Suprapubic skin (tissue), 4 donors: ENCODE results near the gene SENP7. TPM values are rescaled to one million over a fixed set of nuclear protein-coding genes. Genes with fewer than 3 reads are reported as not detected.

ENCODE experiments used
- DNase-seq, 2 donors: peaks; one replicate each; pipeline ENCODE4 v3.0.0-alpha.2; 2019; ENCODE audit warnings: low spot score in 2 of 2
- H3K27ac ChIP-seq: fragments of 200-600 bp; sonication (generic); one replicate; pipeline ENCODE4 v1.5.1; 2019
- H3K27me3 ChIP-seq: fragments of 200-600 bp; sonication (generic); one replicate; pipeline ENCODE4 v1.5.1; 2019
- H3K36me3 ChIP-seq: fragments of 200-600 bp; sonication (generic); one replicate; pipeline ENCODE4 v1.5.1; 2019
- H3K4me1 ChIP-seq: fragments of 200-600 bp; sonication (generic); one replicate; pipeline ENCODE4 v1.5.1; 2019
- H3K4me3 ChIP-seq: fragments of 200-600 bp; sonication (generic); one replicate; pipeline ENCODE4 v1.5.1; 2019; ENCODE audit warnings: mild to moderate bottlenecking
- H3K9me3 ChIP-seq: fragments of 200-600 bp; sonication (generic); one replicate; pipeline ENCODE4 v1.5.1; 2019
- EP300 ChIP-seq: sonication (generic); formaldehyde crosslinking; IDR thresholded peaks from one replicate; pipeline ENCODE4 v1.6.1; 2017; ENCODE audit warnings: antibody characterized with exemption
- POLR2A ChIP-seq, 2 donors: fragments of 450-650 bp; IDR thresholded peaks; one replicate each; pipeline ENCODE4 v1.6.1; 2017; ENCODE audit warnings: antibody characterized with exemption in 2 of 2, mild to moderate bottlenecking in 2 of 2, moderate library complexity in 2 of 2
- POLR2AphosphoS5 ChIP-seq, 3 donors: sonication (generic); formaldehyde crosslinking; IDR thresholded peaks; one replicate each; pipeline ENCODE4 v1.6.1; 2017; ENCODE audit warnings: antibody characterized with exemption in 3 of 3
- total RNA-seq, 4 donors: library from RNA; depleted of rRNA; stranded (reverse); fragments of >200 nt; gene quantifications; one replicate each; pipeline ENCODE4 v1.1.0, GENCODE V29; 2016
- TF ChIP-seq, protein P1 (sequence below), 2 donors: fragments of 200-600 bp in 1 of 2; fragments of 450-650 bp in 1 of 2; sonication (generic) in 1 of 2; IDR thresholded peaks; one replicate each; pipeline ENCODE4 v1.5.1; 2016 to 2019; ENCODE audit warnings: antibody characterized with exemption in 2 of 2, mild to moderate bottlenecking in 1 of 2, moderate library complexity in 1 of 2

Gene SENP7
- total RNA-seq, 4 donors from 2014 or later, result 13.3 to 39.4 (median 15.8) TPM

DNA sequence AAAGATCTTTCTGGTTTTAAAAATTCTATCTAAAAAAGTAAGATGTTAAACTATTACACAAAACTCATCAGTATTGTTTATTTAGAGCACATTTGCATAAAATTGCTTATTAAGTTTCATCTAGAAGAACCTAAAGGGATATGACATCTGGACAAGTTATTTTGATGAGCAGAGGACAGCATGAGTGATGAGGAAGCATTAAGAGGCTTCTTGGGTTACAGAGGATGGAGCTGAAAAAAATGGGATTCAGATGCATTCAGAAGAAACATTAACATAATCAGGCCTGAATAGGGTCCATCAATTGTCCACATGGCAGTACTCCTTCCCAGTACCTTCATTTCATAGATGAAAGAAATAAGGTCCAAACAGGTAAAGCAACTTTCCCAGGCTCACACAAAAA, 234.3 kb downstream of the SENP7 start:
- no peaks in the 10 kb centered on the region for H3K9me3 ChIP-seq
- TF ChIP-seq POLR2AphosphoS5 (IDR thresholded peaks at IDR 0.05) (no peak), EP300 (no peak), POLR2A (IDR thresholded peaks at IDR 0.05) (no peak)
- TF ChIP-seq, protein P1, sequence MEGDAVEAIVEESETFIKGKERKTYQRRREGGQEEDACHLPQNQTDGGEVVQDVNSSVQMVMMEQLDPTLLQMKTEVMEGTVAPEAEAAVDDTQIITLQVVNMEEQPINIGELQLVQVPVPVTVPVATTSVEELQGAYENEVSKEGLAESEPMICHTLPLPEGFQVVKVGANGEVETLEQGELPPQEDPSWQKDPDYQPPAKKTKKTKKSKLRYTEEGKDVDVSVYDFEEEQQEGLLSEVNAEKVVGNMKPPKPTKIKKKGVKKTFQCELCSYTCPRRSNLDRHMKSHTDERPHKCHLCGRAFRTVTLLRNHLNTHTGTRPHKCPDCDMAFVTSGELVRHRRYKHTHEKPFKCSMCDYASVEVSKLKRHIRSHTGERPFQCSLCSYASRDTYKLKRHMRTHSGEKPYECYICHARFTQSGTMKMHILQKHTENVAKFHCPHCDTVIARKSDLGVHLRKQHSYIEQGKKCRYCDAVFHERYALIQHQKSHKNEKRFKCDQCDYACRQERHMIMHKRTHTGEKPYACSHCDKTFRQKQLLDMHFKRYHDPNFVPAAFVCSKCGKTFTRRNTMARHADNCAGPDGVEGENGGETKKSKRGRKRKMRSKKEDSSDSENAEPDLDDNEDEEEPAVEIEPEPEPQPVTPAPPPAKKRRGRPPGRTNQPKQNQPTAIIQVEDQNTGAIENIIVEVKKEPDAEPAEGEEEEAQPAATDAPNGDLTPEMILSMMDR (IDR thresholded peaks at IDR 0.05), result no peak

More for the DNA sequence above, 234.3 kb downstream of the SENP7 start:
- Histone ChIP-seq H3K4me1 (no peaks in the 10 kb centered on the region), H3K4me3 (no peak overlapping the region), H3K27me3 (no peaks in the 10 kb centered on the region), H3K27ac (no peak overlapping the region), H3K36me3 (no peaks in the 10 kb centered on the region)
- DNase-seq, result no peak

Other genes with a start within 250 kb of the SENP7 start
- gene IMPG2, start 192.6 kb downstream of the SENP7 start, total RNA-seq, result under 1 TPM; 0.04 to 0.24 (median 0.12) TPM
- gene TRMT10C, start 48.7 kb upstream of the SENP7 start, total RNA-seq, result 10 to 100 TPM; 22.6 to 36.4 (median 28.1) TPM
- 100 to 1,000 TPM in 1 of 4 donors, 10 to 100 TPM in 3; 53.8 to 133 (median 72.6) TPM for gene PCNP, start 61.0 kb upstream of the SENP7 start, total RNA-seq
- 10 to 100 TPM; 27.3 to 47.8 (median 29.2) TPM for gene ZBTB11, start 163.9 kb upstream of the SENP7 start, total RNA-seq
- gene RPL24, start 173.5 kb upstream of the SENP7 start, total RNA-seq, result 1,000 to 10,000 TPM in 2 of 4 donors, 100 to 1,000 TPM in 2; 775 to 1,097 (median 922) TPM
- gene CEP97, start 211.4 kb upstream of the SENP7 start, total RNA-seq, result 1 to 10 TPM; 8.5 to 9.2 (median 8.9) TPM